HG03342 (cell line): ENCODE data around the gene ARL5C.

Experiments used
- ATAC-seq: cut with Tn5 transposase; IDR thresholded peaks from one replicate; pipeline ENCODE4 v1.9.1; 2021; ENCODE audit warnings: mild to moderate bottlenecking, moderate library complexity; ENCODE audit not compliant: unreplicated experiment

The ARL5C gene

DNA sequence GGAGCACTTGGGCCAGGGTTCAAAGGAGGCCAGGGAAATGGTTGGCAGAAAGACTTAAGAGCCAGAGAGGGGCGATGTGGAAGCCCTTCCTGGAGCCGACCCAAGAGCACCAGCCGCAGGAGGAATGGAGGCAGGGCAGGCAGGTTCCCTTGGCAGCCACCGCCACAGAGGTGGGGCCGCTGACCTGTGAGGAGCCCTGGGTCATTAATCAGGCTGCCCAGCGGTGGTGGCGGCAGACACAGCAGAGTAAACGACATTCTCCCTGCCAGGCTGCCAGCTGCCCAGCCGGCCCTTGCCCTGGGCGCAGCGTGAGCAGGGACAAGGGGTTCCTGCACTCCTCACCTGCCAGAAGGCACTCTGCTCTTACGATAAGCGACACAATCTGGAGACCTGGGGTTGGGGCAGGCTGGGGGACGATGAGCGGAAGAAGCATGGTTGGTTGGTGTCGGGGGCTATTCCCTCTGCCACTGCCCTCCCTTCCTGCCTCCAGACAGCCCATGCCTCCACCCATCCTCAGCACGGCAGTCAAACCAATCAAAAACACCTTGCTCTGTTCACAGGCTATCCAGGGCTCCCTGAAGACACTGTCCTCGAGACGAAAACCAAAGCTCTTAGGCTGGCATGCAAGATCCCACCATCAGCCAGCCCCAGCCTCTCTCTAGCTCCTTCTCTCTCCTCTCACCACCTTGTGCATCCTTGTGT, 55.4 kb downstream of the ARL5C start:
- ATAC-seq = no peak

DNA sequence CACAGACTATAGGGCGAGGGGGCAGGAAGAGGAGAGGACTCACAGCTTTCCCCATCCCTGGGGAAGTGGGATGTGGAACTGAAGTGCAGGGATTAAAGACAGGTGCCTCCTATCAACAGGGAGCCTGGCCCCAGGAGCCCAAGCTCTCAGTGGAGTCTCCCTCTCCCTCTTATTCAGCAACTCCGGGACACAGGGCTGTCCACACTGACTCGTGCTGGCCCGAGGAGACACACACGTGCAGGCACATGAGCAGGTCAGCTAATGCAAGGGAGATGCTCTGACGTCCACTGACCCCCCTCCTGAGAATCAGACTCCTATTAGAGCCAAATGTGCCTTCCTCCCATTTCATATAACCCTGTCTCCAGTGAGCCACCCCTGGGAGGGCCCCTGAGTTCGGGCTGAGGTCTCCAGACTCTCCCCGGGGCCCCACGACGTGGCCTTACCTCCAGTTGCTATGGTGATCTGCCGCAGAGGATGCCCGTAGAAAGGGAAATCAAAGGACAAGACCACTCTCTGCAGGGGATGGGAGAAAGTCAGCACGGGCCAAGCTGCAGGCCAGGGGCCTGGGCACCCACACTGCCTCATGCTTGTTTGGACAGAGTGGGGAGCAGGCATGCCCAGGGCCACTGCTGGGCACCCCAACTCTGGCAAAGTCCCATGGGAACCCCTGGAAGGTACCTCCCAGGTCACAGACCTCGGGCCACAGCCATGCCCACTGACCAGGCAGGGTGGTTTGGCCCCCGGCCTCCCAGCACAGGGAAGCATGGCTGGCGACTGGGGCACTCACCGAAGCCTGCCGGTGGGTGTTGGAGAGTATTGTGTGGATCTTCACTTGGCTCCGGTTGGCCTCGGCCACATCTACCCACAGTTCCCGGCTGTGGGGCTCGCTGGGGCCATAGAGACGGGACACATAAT, 57.2 kb downstream of the ARL5C start:
- ATAC-seq = no peak

DNA sequence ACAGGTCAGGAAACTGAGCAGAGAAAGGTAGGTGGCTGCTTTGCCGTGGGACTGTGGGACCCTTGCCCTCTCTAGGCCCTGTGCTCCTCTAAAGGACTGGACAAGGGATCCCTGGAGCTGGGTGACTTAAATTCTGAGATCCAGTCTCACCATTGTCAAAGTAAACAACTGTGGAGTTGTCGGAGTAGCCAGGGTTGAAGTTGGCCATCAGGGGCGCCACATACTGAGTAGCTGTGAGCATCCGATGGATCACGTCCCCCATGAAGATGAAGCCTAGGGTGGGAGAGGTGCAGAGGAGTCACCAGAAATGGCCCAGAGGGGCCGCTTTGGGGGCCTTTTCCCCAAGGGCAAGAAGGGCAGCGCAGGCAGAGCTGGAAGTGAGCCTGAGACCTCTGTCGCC, 58.0 kb downstream of the ARL5C start:
- ATAC-seq = no peak

DNA sequence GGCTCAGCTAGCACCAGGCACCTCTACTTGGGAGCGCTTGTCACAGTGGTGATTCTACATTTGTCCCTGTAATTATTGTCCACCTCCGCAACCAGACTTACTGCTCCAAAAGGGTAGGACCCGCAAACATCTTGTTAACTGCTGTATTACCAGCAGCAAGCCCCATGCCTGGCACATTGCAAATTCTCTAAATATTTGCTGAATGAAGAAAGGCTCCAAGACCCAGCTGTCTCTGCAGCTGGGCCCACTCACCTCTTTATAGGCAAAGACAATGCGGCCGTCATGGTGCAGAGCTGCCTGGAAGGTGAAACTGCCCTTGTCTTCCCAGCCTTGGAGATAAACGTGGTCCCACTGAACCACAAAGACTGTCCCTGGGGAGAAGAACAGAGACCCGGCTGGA, 58.8 kb downstream of the ARL5C start:
- no peak for ATAC-seq
